Measurements from ENCODE around the gene SPNS3.

Gene SPNS3

DNA sequence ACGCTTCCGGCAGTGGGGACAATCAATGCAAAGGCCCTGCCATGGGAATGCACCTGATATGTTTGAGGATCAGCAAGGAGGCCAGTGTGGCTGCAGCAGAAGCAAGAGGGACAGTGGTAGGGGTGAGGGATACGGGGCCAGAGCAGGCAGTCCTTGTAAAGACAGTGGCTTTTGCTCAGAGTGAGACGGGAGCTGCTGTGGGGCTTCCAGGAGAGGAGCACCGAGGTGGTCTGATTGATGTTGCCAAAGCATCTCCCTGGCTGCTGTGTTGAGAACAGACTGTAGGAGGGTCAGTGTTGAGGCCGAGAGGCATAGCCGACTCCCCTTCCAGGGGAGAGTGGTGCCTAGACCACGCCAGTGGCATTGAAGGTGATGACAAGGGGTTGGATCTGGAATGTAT is 53.6 kb downstream of the SPNS3 start:
- Mint-ChIP-seq H3K27ac (no peak overlapping the region), H3K4me3 (no peak overlapping the region), H3K27me3 (no peaks in the 10 kb centered on the region), H3K36me3 (ENCODE audit: low read depth) (no peaks in the 10 kb centered on the region), H3K9me3 (no peaks in the 10 kb centered on the region), H3K4me1 (ENCODE audit: low read depth) (peaks cover 23% of the 10 kb centered on the region)

GRCh38 chr17:4487820-4488716 is 54.3 kb downstream of the SPNS3 start:
- no peak overlapping the region for H3K27ac Mint-ChIP-seq
- H3K4me1 Mint-ChIP-seq (ENCODE audit: low read depth) = peaks cover 24% of the 10 kb centered on the region
- no peak overlapping the region for H3K4me3 Mint-ChIP-seq
- no peaks in the 10 kb centered on the region for H3K9me3 Mint-ChIP-seq
- no peaks in the 10 kb centered on the region for H3K36me3 Mint-ChIP-seq (ENCODE audit: low read depth)
- no peaks in the 10 kb centered on the region for H3K27me3 Mint-ChIP-seq

GRCh38 chr17:4488989-4489595 is 55.4 kb downstream of the SPNS3 start:
- Mint-ChIP-seq H3K9me3 (no peaks in the 10 kb centered on the region), H3K27me3 (no peaks in the 10 kb centered on the region), H3K36me3 (ENCODE audit: low read depth) (no peaks in the 10 kb centered on the region), H3K4me1 (ENCODE audit: low read depth) (peaks cover 28% of the 10 kb centered on the region), H3K27ac (no peak overlapping the region), H3K4me3 (no peak overlapping the region)

GRCh38 chr17:4490109-4490591 is 56.4 kb downstream of the SPNS3 start:
- H3K27me3 Mint-ChIP-seq = no peaks in the 10 kb centered on the region
- peaks cover 23% of the 10 kb centered on the region for H3K4me1 Mint-ChIP-seq (ENCODE audit: low read depth)
- no peaks in the 10 kb centered on the region for H3K36me3 Mint-ChIP-seq (ENCODE audit: low read depth)
- H3K27ac Mint-ChIP-seq = no peak overlapping the region
- no peak overlapping the region for H3K4me3 Mint-ChIP-seq
- H3K9me3 Mint-ChIP-seq = no peaks in the 10 kb centered on the region

GRCh38 chr17:4490637-4491061 is 56.9 kb downstream of the SPNS3 start:
- no peak overlapping the region for H3K4me3 Mint-ChIP-seq
- H3K4me1 Mint-ChIP-seq (ENCODE audit: low read depth) = peaks cover 20% of the 10 kb centered on the region
- no peaks in the 10 kb centered on the region for H3K36me3 Mint-ChIP-seq (ENCODE audit: low read depth)
- no peaks in the 10 kb centered on the region for H3K9me3 Mint-ChIP-seq
- H3K27ac Mint-ChIP-seq = no peak overlapping the region
- H3K27me3 Mint-ChIP-seq = no peaks in the 10 kb centered on the region

GRCh38 chr17:4492721-4493561 is 59.2 kb downstream of the SPNS3 start:
- H3K9me3 Mint-ChIP-seq = no peaks in the 10 kb centered on the region
- no peak overlapping the region for H3K27ac Mint-ChIP-seq
- peaks cover 10% of the 10 kb centered on the region for H3K4me1 Mint-ChIP-seq (ENCODE audit: low read depth)

GRCh38 chr17:4497101-4497824 is 63.5 kb downstream of the SPNS3 start:
- no peaks in the 10 kb centered on the region for H3K9me3 Mint-ChIP-seq
- no peak overlapping the region for H3K4me3 Mint-ChIP-seq
- H3K27ac Mint-ChIP-seq = no peak overlapping the region
- H3K27me3 Mint-ChIP-seq = peaks cover 26% of the 10 kb centered on the region
- H3K36me3 Mint-ChIP-seq (ENCODE audit: low read depth) = no peaks in the 10 kb centered on the region
- H3K4me1 Mint-ChIP-seq (ENCODE audit: low read depth) = peaks cover 25% of the 10 kb centered on the region

More at GRCh38 chr17:4492721-4493561, 59.2 kb downstream of the SPNS3 start:
- H3K36me3 Mint-ChIP-seq (ENCODE audit: low read depth) = no peaks in the 10 kb centered on the region
- H3K27me3 Mint-ChIP-seq = no peaks in the 10 kb centered on the region
- no peak overlapping the region for H3K4me3 Mint-ChIP-seq

DNA sequence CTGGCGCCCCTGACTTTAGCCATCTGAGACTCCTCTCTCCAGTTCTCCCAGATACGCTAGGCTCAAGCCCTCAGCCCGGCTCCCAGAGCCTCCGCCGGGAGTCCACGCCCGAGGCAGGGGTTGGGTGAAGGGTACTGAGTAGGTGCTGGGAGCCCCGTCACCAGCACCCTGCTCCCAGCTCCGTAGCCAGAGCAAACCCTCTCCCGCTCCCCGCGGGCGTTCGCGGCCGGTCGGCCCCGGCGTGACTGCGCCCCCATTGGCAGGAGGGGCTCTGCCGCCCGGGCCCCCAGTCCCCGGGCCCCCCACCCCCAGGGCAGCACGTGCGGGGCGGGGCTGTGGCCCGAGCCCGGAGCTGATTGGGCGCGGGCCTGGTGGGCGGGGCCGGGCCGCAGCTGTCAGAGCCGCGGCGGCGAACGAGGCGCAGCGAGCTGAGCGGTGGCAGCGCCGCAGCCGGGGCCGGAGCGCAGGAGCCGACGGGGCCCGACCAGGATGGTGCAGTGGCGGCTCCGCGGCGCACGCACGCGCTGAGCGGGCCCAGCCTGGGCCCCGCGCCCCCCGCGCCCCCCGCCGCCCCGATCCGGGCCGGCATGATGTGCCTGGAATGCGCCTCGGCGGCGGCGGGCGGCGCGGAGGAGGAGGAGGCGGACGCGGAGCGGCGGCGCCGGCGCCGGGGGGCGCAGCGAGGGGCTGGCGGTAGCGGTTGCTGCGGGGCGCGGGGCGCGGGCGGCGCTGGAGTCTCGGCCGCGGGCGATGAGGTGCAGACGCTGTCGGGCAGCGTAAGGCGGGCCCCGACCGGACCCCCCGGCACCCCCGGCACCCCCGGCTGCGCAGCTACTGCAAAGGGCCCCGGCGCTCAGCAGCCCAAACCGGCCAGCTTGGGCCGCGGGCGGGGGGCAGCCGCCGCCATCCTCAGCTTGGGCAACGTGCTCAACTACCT is 65.0 kb downstream of the SPNS3 start, which contains the start of gene SPNS2:
Gene SPNS2 (plus strand): TSS at position 421 of the 937 bp plus-strand sequence. CDS start 167 bp downstream, at position 588.
- peaks cover 18% of the 10 kb centered on the region for H3K4me1 Mint-ChIP-seq (ENCODE audit: low read depth)
- peak within 1 kb of the TSS; percentile 72 for H3K4me3 Mint-ChIP-seq
- H3K9me3 Mint-ChIP-seq = no peaks in the 10 kb centered on the region
- H3K27ac Mint-ChIP-seq = no peak within 1 kb of the TSS
- peaks cover 35% of the 10 kb centered on the region for H3K27me3 Mint-ChIP-seq
- H3K36me3 Mint-ChIP-seq (ENCODE audit: low read depth) = no peaks in the 10 kb centered on the region

- Mint-ChIP-seq H3K9me3 (no peaks in the 10 kb centered on the region), H3K27me3 (peaks cover 35% of the 10 kb centered on the region), H3K4me1 (ENCODE audit: low read depth) (peaks cover 26% of the 10 kb centered on the region), H3K36me3 (ENCODE audit: low read depth) (no peaks in the 10 kb centered on the region), H3K4me3 (peak overlapping the region; percentile 72), H3K27ac (no peak overlapping the region)
Measured at GRCh38 chr17:4499431-4500190, 65.9 kb downstream of the SPNS3 start.

GRCh38 chr17:4500191-4500571 is 66.4 kb downstream of the SPNS3 start:
- Mint-ChIP-seq H3K4me1 (ENCODE audit: low read depth) (peaks cover 32% of the 10 kb centered on the region), H3K27me3 (peaks cover 35% of the 10 kb centered on the region), H3K27ac (no peak overlapping the region), H3K4me3 (peak overlapping the region; percentile 37), H3K36me3 (ENCODE audit: low read depth) (no peaks in the 10 kb centered on the region), H3K9me3 (no peaks in the 10 kb centered on the region)

- Mint-ChIP-seq H3K4me3 (no peak overlapping the region), H3K4me1 (ENCODE audit: low read depth) (peaks cover 36% of the 10 kb centered on the region), H3K27ac (no peak overlapping the region), H3K27me3 (peaks cover 35% of the 10 kb centered on the region), H3K9me3 (no peaks in the 10 kb centered on the region), H3K36me3 (ENCODE audit: low read depth) (no peaks in the 10 kb centered on the region)
Measured at GRCh38 chr17:4501295-4501949, 67.7 kb downstream of the SPNS3 start.

DNA sequence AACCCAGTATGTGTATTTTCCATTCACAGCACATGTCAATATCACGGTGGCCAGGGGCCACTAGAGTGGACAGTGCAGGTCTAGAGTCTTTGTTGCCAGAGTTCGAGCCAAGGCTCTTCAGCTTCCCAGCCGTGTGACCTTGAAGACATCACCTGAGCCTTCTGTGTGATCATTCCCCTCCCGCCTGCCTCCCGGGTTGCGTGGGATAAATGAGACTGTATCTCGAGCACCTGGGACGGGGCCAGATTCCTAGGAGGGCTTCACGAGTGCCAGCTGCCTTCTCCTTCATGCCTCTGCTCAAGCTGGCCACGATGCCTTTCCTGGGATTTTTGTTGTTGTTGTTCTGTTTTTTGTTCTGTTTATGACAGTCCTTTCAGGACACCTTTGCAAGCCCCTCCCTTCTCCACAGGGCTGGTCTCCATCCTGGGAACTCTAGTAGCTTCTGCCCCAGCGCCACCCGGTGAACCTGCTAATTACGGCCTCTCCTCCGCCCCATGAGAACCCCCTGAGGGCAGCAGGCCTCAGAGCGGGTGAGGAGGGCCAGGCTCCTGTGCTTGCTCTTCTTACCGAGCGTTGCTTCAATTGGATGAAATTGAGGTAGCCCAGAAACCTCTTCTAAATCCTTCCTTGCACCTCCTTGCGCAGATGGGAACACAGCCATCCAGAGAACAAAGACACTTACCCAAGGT is 68.9 kb downstream of the SPNS3 start:
- peaks cover 36% of the 10 kb centered on the region for H3K4me1 Mint-ChIP-seq (ENCODE audit: low read depth)
- H3K4me3 Mint-ChIP-seq = no peak overlapping the region
- no peaks in the 10 kb centered on the region for H3K9me3 Mint-ChIP-seq
- no peak overlapping the region for H3K27ac Mint-ChIP-seq
- peaks cover 35% of the 10 kb centered on the region for H3K27me3 Mint-ChIP-seq
- no peaks in the 10 kb centered on the region for H3K36me3 Mint-ChIP-seq (ENCODE audit: low read depth)

Measured in stimulated activated naive CD8-positive, alpha-beta T cell treated with anti-CD3 and anti-CD28 coated beads, Interleukin-15, Interleukin-2, amounts not matched to agents 100 ng/mL and 50 ng/mL, for 24 hours (primary cell).